Measurements from ENCODE around the gene SRSF5. TPM values are rescaled to one million over a fixed set of nuclear protein-coding genes. Genes with fewer than 3 reads are reported as not detected.
A peak's percentile ranks its signal among the peaks of the same experiment; 100 is the strongest.

SRSF5 gene
- total RNA-seq, 1 experiment from 2014 or later, result 288 TPM

GRCh38 chr14:69766984-69767368 lies at the start of gene SRSF5 (continued):
- TF ChIP-seq, protein P1, sequence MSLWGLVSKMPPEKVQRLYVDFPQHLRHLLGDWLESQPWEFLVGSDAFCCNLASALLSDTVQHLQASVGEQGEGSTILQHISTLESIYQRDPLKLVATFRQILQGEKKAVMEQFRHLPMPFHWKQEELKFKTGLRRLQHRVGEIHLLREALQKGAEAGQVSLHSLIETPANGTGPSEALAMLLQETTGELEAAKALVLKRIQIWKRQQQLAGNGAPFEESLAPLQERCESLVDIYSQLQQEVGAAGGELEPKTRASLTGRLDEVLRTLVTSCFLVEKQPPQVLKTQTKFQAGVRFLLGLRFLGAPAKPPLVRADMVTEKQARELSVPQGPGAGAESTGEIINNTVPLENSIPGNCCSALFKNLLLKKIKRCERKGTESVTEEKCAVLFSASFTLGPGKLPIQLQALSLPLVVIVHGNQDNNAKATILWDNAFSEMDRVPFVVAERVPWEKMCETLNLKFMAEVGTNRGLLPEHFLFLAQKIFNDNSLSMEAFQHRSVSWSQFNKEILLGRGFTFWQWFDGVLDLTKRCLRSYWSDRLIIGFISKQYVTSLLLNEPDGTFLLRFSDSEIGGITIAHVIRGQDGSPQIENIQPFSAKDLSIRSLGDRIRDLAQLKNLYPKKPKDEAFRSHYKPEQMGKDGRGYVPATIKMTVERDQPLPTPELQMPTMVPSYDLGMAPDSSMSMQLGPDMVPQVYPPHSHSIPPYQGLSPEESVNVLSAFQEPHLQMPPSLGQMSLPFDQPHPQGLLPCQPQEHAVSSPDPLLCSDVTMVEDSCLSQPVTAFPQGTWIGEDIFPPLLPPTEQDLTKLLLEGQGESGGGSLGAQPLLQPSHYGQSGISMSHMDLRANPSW (CRISPR knock-in tag; conservative IDR thresholded peaks at IDR 0.05; ENCODE audit: low read depth), result no peak
- TF ChIP-seq ARID4B (CRISPR knock-in tag; IDR thresholded peaks at IDR 0.05; ENCODE audit: borderline replicate concordance) (0 out of 2 replicates have a peak, but pooled peaks have one; percentile 55), E2F4 (CRISPR knock-in tag; IDR thresholded peaks at IDR 0.05; ENCODE audit: borderline replicate concordance, low read depth) (no peak), ZNF512 (CRISPR knock-in tag; IDR thresholded peaks at IDR 0.05; ENCODE audit: borderline replicate concordance) (no peak), SMAD3 (CRISPR knock-in tag; IDR thresholded peaks at IDR 0.05; ENCODE audit: borderline replicate concordance) (no peak), ETV6 (CRISPR knock-in tag; IDR thresholded peaks at IDR 0.05) (peak; percentile 86), MLX (CRISPR knock-in tag; IDR thresholded peaks at IDR 0.05) (no peak), NR3C1 (CRISPR knock-in tag; conservative IDR thresholded peaks at IDR 0.05; ENCODE audit: low read depth) (no peak), PREB (CRISPR knock-in tag; IDR thresholded peaks at IDR 0.05; ENCODE audit: borderline replicate concordance) (no peak; the same call in 1 of the 2 replicates), ZNF219 (CRISPR knock-in tag; IDR thresholded peaks at IDR 0.05; ENCODE audit: borderline replicate concordance) (no peak), NR2C2 (CRISPR knock-in tag; IDR thresholded peaks at IDR 0.05) (no peak), ZNF423 (CRISPR knock-in tag; IDR thresholded peaks at IDR 0.05) (no peak), GRHL2 (CRISPR knock-in tag; IDR thresholded peaks at IDR 0.05; ENCODE audit: insufficient replicate concordance, severe bottlenecking) (no peak), RELA (CRISPR knock-in tag; IDR thresholded peaks at IDR 0.05; ENCODE audit: borderline replicate concordance) (no peak; the same call in 1 of the 2 replicates), JUN (CRISPR knock-in tag; IDR thresholded peaks at IDR 0.05) (0 out of 2 replicates have a peak, but pooled peaks have one; percentile 11), ATF3 (CRISPR knock-in tag; conservative IDR thresholded peaks at IDR 0.05) (no peak), KAT7 (CRISPR knock-in tag; IDR thresholded peaks at IDR 0.05; ENCODE audit: borderline replicate concordance) (peak; percentile 84; the same call in 1 of the 2 replicates), ELF4 (CRISPR knock-in tag; IDR thresholded peaks at IDR 0.05; ENCODE audit: low read depth) (no peak), TEAD1 (CRISPR knock-in tag; IDR thresholded peaks at IDR 0.05) (peak; percentile 79; the same call in 1 of the 2 replicates), IRF1 (CRISPR knock-in tag; IDR thresholded peaks at IDR 0.05) (no peak), ZNF232 (CRISPR knock-in tag; IDR thresholded peaks at IDR 0.05) (no peak)
- TF ChIP-seq, protein P2, sequence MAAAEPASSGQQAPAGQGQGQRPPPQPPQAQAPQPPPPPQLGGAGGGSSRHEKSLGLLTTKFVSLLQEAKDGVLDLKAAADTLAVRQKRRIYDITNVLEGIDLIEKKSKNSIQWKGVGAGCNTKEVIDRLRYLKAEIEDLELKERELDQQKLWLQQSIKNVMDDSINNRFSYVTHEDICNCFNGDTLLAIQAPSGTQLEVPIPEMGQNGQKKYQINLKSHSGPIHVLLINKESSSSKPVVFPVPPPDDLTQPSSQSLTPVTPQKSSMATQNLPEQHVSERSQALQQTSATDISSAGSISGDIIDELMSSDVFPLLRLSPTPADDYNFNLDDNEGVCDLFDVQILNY (CRISPR knock-in tag; IDR thresholded peaks at IDR 0.05), result no peak
- TF ChIP-seq, protein P3, sequence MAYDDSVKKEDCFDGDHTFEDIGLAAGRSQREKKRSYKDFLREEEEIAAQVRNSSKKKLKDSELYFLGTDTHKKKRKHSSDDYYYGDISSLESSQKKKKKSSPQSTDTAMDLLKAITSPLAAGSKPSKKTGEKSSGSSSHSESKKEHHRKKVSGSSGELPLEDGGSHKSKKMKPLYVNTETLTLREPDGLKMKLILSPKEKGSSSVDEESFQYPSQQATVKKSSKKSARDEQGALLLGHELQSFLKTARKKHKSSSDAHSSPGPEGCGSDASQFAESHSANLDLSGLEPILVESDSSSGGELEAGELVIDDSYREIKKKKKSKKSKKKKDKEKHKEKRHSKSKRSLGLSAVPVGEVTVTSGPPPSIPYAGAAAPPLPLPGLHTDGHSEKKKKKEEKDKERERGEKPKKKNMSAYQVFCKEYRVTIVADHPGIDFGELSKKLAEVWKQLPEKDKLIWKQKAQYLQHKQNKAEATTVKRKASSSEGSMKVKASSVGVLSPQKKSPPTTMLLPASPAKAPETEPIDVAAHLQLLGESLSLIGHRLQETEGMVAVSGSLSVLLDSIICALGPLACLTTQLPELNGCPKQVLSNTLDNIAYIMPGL (CRISPR knock-in tag; IDR thresholded peaks at IDR 0.05), result no peak; the same call in 1 of the 2 replicates
